Measurements from ENCODE around the gene RERG. TPM values are rescaled to one million over a fixed set of nuclear protein-coding genes. Genes with fewer than 3 reads are reported as not detected.

The RERG gene
- total and polyA plus RNA-seq, 2 of the 4 experiments (the other 2 are of a cell fraction) = not detected

DNA sequence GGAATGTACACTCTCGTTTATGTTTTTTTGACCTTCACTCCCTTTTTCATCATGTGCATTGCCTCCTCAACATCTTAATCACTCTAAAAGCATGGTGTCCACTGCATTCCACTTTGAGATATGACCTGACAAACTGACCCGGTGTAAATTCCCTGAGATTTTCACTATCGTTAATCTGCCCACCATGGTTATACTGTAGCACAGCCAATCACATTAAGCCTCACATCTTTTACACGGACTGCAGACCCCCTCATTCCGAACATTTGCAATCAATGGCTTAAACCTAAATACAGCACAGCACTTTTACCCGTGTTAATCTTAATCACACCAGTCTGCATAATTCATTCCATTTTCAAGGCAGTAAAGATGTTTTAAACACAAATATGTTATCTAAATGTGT, 2.4 kb downstream of the RERG start:
- H3K4me3 ChIP-seq (ENCODE audit: insufficient read depth, low read depth, low read length) = no peak overlapping the region
- H3K18ac ChIP-seq (ENCODE audit: low read depth, low read length) = no peak overlapping the region
- no peak overlapping the region for H2AK9ac ChIP-seq (replicated peaks; ENCODE audit: low read depth, low read length, poor library complexity)
- no peak overlapping the region for H2AK5ac ChIP-seq (ENCODE audit: low read depth, low read length)
- H2BK120ac ChIP-seq (ENCODE audit: low read depth, low read length) = no peak overlapping the region
- H3K79me1 ChIP-seq (ENCODE audit: low read depth in 1 of 2, low read length in 2 of 2) = no peaks in the 10 kb centered on the region
- H3K23ac ChIP-seq (ENCODE audit: low read depth, low read length) = no peak overlapping the region
- H4K5ac ChIP-seq (ENCODE audit: low read depth, low read length) = no peak overlapping the region
- ATAC-seq (ENCODE audit: low read depth) (no peak), DNase-seq (no peak)
- no peaks in the 10 kb centered on the region for H4K20me1 ChIP-seq (ENCODE audit: insufficient read depth, low read length)
- no peaks in the 10 kb centered on the region for H3K4me1 ChIP-seq (ENCODE audit: control insufficient read depth, insufficient read depth, low read length)
- no peak overlapping the region for H3K56ac ChIP-seq (ENCODE audit: extremely low read depth, insufficient read depth, low read length)
- ChIA-PET CTCF (no interaction called here), POLR2A (ENCODE audit: unreplicated experiment) (no interaction called here)
- in situ Hi-C loops (cut with MboI; ENCODE audit: low sequenced_read_pairs) (no loop called here), dilution Hi-C loops (cut with HindIII; ENCODE audit: low sequenced_read_pairs, unreplicated experiment) (no loop called here), intact Hi-C loops (cut with micrococcal nuclease) (no loop called here)
- no peak overlapping the region for H2BK5ac ChIP-seq (ENCODE audit: low read depth, low read length, poor library complexity, severe bottlenecking)
- H3K9me3 ChIP-seq (ENCODE audit: control insufficient read depth, insufficient read depth, low read length) = no peaks in the 10 kb centered on the region
- H3K27ac ChIP-seq (ENCODE audit: insufficient read depth, low read length) = no peak overlapping the region
- no peak overlapping the region for H2BK15ac ChIP-seq (ENCODE audit: low read depth, low read length)
- WGBS, 2 experiments (ENCODE audit: extremely low coverage in 2 of 2, insufficient read length in 1 of 2) = 53% methylated on average over 4 of the region's 6 CpGs; no CpG with 5 or more reads in 1 of the 2 experiments
- no peaks in the 10 kb centered on the region for H3K36me3 ChIP-seq (ENCODE audit: control insufficient read depth, insufficient read depth, low read length)
- H3K4ac ChIP-seq (ENCODE audit: low read depth, low read length) = no peak overlapping the region
- H3K9me1 ChIP-seq (ENCODE audit: insufficient read depth, low read length) = no peaks in the 10 kb centered on the region
- H2AFZ ChIP-seq (replicated peaks; ENCODE audit: low read length, poor library complexity) = no peak overlapping the region
- BruUV-seq (replicated peaks) = no TSS peak
- H2BK20ac ChIP-seq (ENCODE audit: low read depth, low read length) = no peak overlapping the region
- peaks cover 9% of the 10 kb centered on the region for H3K27me3 ChIP-seq (ENCODE audit: control insufficient read depth, insufficient read depth, low read length)
- no peak overlapping the region for H3K9ac ChIP-seq (ENCODE audit: low read depth, low read length)
- TF ChIP-seq SMC3 (IDR thresholded peaks at IDR 0.05; ENCODE audit: low read depth, low read length) (no peak), CEBPB (IDR thresholded peaks at IDR 0.05; ENCODE audit: low read depth, low read length) (no peak), MAZ (IDR thresholded peaks at IDR 0.05; ENCODE audit: borderline replicate concordance, low read depth, low read length) (no peak), POLR2A (IDR thresholded peaks at IDR 0.05; ENCODE audit: low read depth, low read length) (no peak), RAD21 (IDR thresholded peaks at IDR 0.05; ENCODE audit: low read length) (no peak), MAFK (IDR thresholded peaks at IDR 0.05; ENCODE audit: low read depth, low read length) (no peak), USF2 (IDR thresholded peaks at IDR 0.05; ENCODE audit: low read depth, low read length) (no peak), ELK1 (IDR thresholded peaks at IDR 0.05; ENCODE audit: borderline replicate concordance, low read depth, low read length) (no peak), CHD1 (IDR thresholded peaks at IDR 0.05; ENCODE audit: low read depth, low read length) (no peak), MXI1 (IDR thresholded peaks at IDR 0.05; ENCODE audit: borderline replicate concordance, low read depth, low read length) (no peak), RCOR1 (IDR thresholded peaks at IDR 0.05; ENCODE audit: insufficient replicate concordance, low read length) (no peak)
- TF ChIP-seq, protein P1, sequence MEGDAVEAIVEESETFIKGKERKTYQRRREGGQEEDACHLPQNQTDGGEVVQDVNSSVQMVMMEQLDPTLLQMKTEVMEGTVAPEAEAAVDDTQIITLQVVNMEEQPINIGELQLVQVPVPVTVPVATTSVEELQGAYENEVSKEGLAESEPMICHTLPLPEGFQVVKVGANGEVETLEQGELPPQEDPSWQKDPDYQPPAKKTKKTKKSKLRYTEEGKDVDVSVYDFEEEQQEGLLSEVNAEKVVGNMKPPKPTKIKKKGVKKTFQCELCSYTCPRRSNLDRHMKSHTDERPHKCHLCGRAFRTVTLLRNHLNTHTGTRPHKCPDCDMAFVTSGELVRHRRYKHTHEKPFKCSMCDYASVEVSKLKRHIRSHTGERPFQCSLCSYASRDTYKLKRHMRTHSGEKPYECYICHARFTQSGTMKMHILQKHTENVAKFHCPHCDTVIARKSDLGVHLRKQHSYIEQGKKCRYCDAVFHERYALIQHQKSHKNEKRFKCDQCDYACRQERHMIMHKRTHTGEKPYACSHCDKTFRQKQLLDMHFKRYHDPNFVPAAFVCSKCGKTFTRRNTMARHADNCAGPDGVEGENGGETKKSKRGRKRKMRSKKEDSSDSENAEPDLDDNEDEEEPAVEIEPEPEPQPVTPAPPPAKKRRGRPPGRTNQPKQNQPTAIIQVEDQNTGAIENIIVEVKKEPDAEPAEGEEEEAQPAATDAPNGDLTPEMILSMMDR (conservative IDR thresholded peaks at IDR 0.05; ENCODE audit: low read depth, low read length) = no peak
- H3K14ac ChIP-seq (replicated peaks; ENCODE audit: low read depth, low read length) = no peak overlapping the region
- H4K91ac ChIP-seq (ENCODE audit: insufficient read depth, low read depth, low read length) = no peak overlapping the region
- no peak overlapping the region for H3K4me2 ChIP-seq (ENCODE audit: low read depth, low read length)
- no peak overlapping the region for H4K8ac ChIP-seq (ENCODE audit: low read depth in 2 of 2, low read length in 2 of 2)

All from IMR-90 (cell line).